Sigmoid colon (tissue), 7 donors: ENCODE data around the gene MYCBPAP. TPM values are rescaled to one million over a fixed set of nuclear protein-coding genes. Genes with fewer than 3 reads are reported as not detected.

Experiments used
- DNase-seq: peaks from one replicate; pipeline ENCODE4 v3.0.0-alpha.2; 2019
- H3K27ac ChIP-seq, 4 donors: fragments of 200-600 bp; sonication (generic); one replicate each; pipeline ENCODE4 v1.5.1; 2016 to 2019; ENCODE audit warnings: mild to moderate bottlenecking in 1 of 4
- H3K27me3 ChIP-seq, 3 donors: fragments of 200-600 bp; sonication (generic); one replicate each; pipeline ENCODE4 v1.5.1; 2019; ENCODE audit warnings: mild to moderate bottlenecking in 1 of 3
- H3K36me3 ChIP-seq, 4 donors: fragments of 200-600 bp; sonication (generic); one replicate each; pipeline ENCODE4 v1.5.1; 2016 to 2019
- H3K4me1 ChIP-seq, 4 donors: fragments of 200-600 bp; sonication (generic); one replicate each; pipeline ENCODE4 v1.5.1; 2017 to 2019
- H3K4me3 ChIP-seq, 4 donors: fragments of 200-600 bp; sonication (generic); one replicate each; pipeline ENCODE4 v1.5.1; 2017 to 2019; ENCODE audit warnings: mild to moderate bottlenecking in 2 of 4, moderate library complexity in 1 of 4
- H3K9me3 ChIP-seq, 4 donors: fragments of 200-600 bp in 3 of 4; sonication (generic) in 3 of 4; one replicate each; pipeline versions ENCODE4 v1.5.1 to v1.6.1; 2013 to 2019
- CTCF ChIP-seq, 4 experiments: fragments of 450-650 bp in 3 of 4; fragments of 200-600 bp in 1 of 4; IDR thresholded peaks; one replicate each; pipeline ENCODE4 v1.5.1; 2016 to 2019; ENCODE audit warnings: antibody characterized with exemption in 4 of 4, mild to moderate bottlenecking in 3 of 4, moderate library complexity in 2 of 4
- EP300 ChIP-seq, 4 donors: sonication (generic); formaldehyde crosslinking; IDR thresholded peaks; one replicate each; pipeline ENCODE4 v1.6.1; 2017; ENCODE audit warnings: antibody characterized with exemption in 4 of 4
- POLR2A ChIP-seq, 2 donors: fragments of 450-650 bp; IDR thresholded peaks; one replicate each; pipeline ENCODE4 v1.6.1; 2016; ENCODE audit warnings: antibody characterized with exemption in 2 of 2, mild to moderate bottlenecking in 2 of 2, moderate library complexity in 2 of 2
- POLR2AphosphoS5 ChIP-seq, 4 donors: sonication (generic); formaldehyde crosslinking; IDR thresholded peaks; one replicate each; pipeline ENCODE4 v1.6.1; 2017; ENCODE audit warnings: antibody characterized with exemption in 4 of 4
- WGBS, 2 donors: extraction: QIAGEN DNeasy Blood & Tissue Kit; methylation state at CpG; one replicate each; pipeline ENCODE4 v1.1.7; 2013; 5-methylcytosine and 5-hydroxymethylcytosine counted together
- intact Hi-C: fragments of 100-400 bp; cut with DNase I; formaldehyde crosslinking; loops from one replicate; pipeline ENCODE4 v1.15.1; 2023
- polyA plus RNA-seq, 3 donors: library from polyadenylated mRNA; stranded (reverse); fragments of 200-250 nt; gene quantifications; one replicate each; pipeline ENCODE4 v1.2.3, GENCODE V29; 2013
- total RNA-seq, 4 donors: library from RNA; depleted of rRNA; stranded (reverse); fragments of >200 nt; gene quantifications; one replicate each; pipeline ENCODE4 v1.1.0, GENCODE V29; 2016
- donor health status: healthy with polysubstance abuse.
- donor health status: Bipolar disorder and iron deficiency.
- donor health status: healthy.

The MYCBPAP gene
- total and polyA plus RNA-seq, 7 donors, result 0.23 to 2.5 (median 1.7) TPM; not detected in 1

GRCh38 chr17:50570528-50570927 lies 62.3 kb downstream of the MYCBPAP start:
- peaks cover 0 to 10% (median 2%) of the 10 kb centered on the region in 4 donors for H3K4me1 ChIP-seq
- H3K9me3 ChIP-seq, result no peaks in the 10 kb centered on the region
- intact Hi-C loops, result no loop called here
- no peak for TF ChIP-seq CTCF (IDR thresholded peaks at IDR 0.05)
- no peak for TF ChIP-seq EP300 (IDR thresholded peaks at IDR 0.05)
- no peak for TF ChIP-seq POLR2AphosphoS5 (IDR thresholded peaks at IDR 0.05)
- TF ChIP-seq POLR2A (IDR thresholded peaks at IDR 0.05), result no peak
- no peak overlapping the region for H3K27ac ChIP-seq
- no peak overlapping the region for H3K4me3 ChIP-seq
- H3K27me3 ChIP-seq, result peaks cover 0 to 25% (median 0%) of the 10 kb centered on the region in 3 donors
- H3K36me3 ChIP-seq, result no peaks in the 10 kb centered on the region
- no peak for DNase-seq
- 65 to 81% methylated on average over 7 of the region's 7 CpGs for WGBS, 2 donors

GRCh38 chr17:50571681-50572080 lies 63.4 kb downstream of the MYCBPAP start:
- no peak for TF ChIP-seq CTCF (IDR thresholded peaks at IDR 0.05)
- Histone ChIP-seq H3K27me3 (peaks cover 0 to 13% (median 0%) of the 10 kb centered on the region in 3 donors), H3K9me3 (no peaks in the 10 kb centered on the region), H3K4me3 (no peak overlapping the region), H3K27ac (no peak overlapping the region), H3K36me3 (no peaks in the 10 kb centered on the region), H3K4me1 (peaks cover 0 to 5% (median 0%) of the 10 kb centered on the region in 4 donors)
- DNase-seq, result no peak
- intact Hi-C loops, result no loop called here
- WGBS, 2 donors, result 86 to 88% methylated on average over 19 of the region's 19 CpGs

GRCh38 chr17:50572541-50572940 lies 64.3 kb downstream of the MYCBPAP start:
- H3K4me3 ChIP-seq, result no peak overlapping the region
- H3K27me3 ChIP-seq, result peaks cover 0 to 5% (median 0%) of the 10 kb centered on the region in 3 donors
- H3K36me3 ChIP-seq, result no peaks in the 10 kb centered on the region
- no peaks in the 10 kb centered on the region for H3K4me1 ChIP-seq
- H3K9me3 ChIP-seq, result no peaks in the 10 kb centered on the region
- intact Hi-C loops, result no loop called here
- DNase-seq, result no peak
- WGBS, 2 donors, result 95 to 97% methylated on average over 20 of the region's 20 CpGs
- TF ChIP-seq EP300 (IDR thresholded peaks at IDR 0.05), result no peak
- TF ChIP-seq POLR2AphosphoS5 (IDR thresholded peaks at IDR 0.05), result no peak
- TF ChIP-seq POLR2A (IDR thresholded peaks at IDR 0.05), result no peak
- TF ChIP-seq CTCF (IDR thresholded peaks at IDR 0.05), result no peak
- no peak overlapping the region for H3K27ac ChIP-seq

GRCh38 chr17:50573866-50574611 lies 65.8 kb downstream of the MYCBPAP start:
- Histone ChIP-seq H3K27me3 (no peaks in the 10 kb centered on the region), H3K4me3 (no peak overlapping the region), H3K36me3 (no peaks in the 10 kb centered on the region), H3K9me3 (no peaks in the 10 kb centered on the region), H3K4me1 (no peaks in the 10 kb centered on the region), H3K27ac (no peak overlapping the region)
- TF ChIP-seq POLR2A (IDR thresholded peaks at IDR 0.05), result no peak
- no peak for TF ChIP-seq POLR2AphosphoS5 (IDR thresholded peaks at IDR 0.05)
- no peak for TF ChIP-seq CTCF (IDR thresholded peaks at IDR 0.05)
- no peak for TF ChIP-seq EP300 (IDR thresholded peaks at IDR 0.05)
- WGBS, 2 donors, result 91 to 92% methylated on average over 12 of the region's 12 CpGs
- DNase-seq, result no peak
- intact Hi-C loops, result no loop called here
